OCI-LY7 (cell line): ENCODE measurements around the gene RRP12. TPM values are rescaled to one million over a fixed set of nuclear protein-coding genes. Genes with fewer than 3 reads are reported as not detected.

Experiments
- BruUV-seq: library from RNA; stranded (reverse); fragments of 400-500 nt; replicated peaks from 2 replicates; lab custom pipeline; 2021; lab: Mats Ljungman, UMichigan
- CTCF ChIA-PET: fragments of 300-600 bp; sonication (Branson Sonifier 250); formaldehyde crosslinking; loops from one replicate; lab custom pipeline; 2022; ENCODE audit warnings: antibody characterized with exemption; ENCODE audit not compliant: unreplicated experiment; lab: Charles Lee
- POLR2A ChIA-PET: fragments of 300-600 bp; sonication (Branson Sonifier 250); formaldehyde crosslinking; loops from one replicate; lab custom pipeline; 2022; ENCODE audit warnings: antibody characterized with exemption; lab: Charles Lee
- DNase-seq: peaks from one replicate; pipeline ENCODE4 v3.0.0-alpha.2; 2015; ENCODE audit warnings: low spot score
- H2AFZ ChIP-seq: fragments of 200-600 bp; sonication (generic), shearing (Covaris generic); 2 replicates; pipeline ENCODE4 v1.6.1; 2014; ENCODE audit warnings: mild to moderate bottlenecking, antibody characterized with exemption, low read length, moderate library complexity
- H3K27ac ChIP-seq: fragments of 200-600 bp; sonication (generic); 2 replicates; pipeline ENCODE4 v1.5.1; 2014; ENCODE audit warnings: mixed run types, low read depth, mild to moderate bottlenecking, moderate library complexity, low read length, inconsistent platforms; ENCODE audit not compliant: poor library complexity, severe bottlenecking
- H3K36me3 ChIP-seq: fragments of 200-600 bp; sonication (generic); 2 replicates; pipeline ENCODE4 v1.6.1; 2014; ENCODE audit warnings: mild to moderate bottlenecking, antibody characterized with exemption, low read length, moderate library complexity, mixed read lengths; ENCODE audit not compliant: insufficient read depth
- H3K4me1 ChIP-seq: fragments of 200-600 bp; sonication (generic); 2 replicates; pipeline ENCODE4 v1.5.1; 2014; ENCODE audit warnings: mild to moderate bottlenecking, low read length; ENCODE audit not compliant: insufficient read depth, poor library complexity, severe bottlenecking
- H3K4me2 ChIP-seq: fragments of 200-600 bp; sonication (generic); 2 replicates; pipeline ENCODE4 v1.6.1; 2014; ENCODE audit warnings: mild to moderate bottlenecking, low read length
- H3K4me3 ChIP-seq: fragments of 200-600 bp; sonication (generic); 2 replicates; pipeline ENCODE4 v1.5.1; 2014; ENCODE audit warnings: mild to moderate bottlenecking, low read depth, low read length; ENCODE audit not compliant: poor library complexity, severe bottlenecking
- H3K79me2 ChIP-seq: fragments of 200-600 bp; sonication (generic); 2 replicates; pipeline ENCODE4 v1.6.1; 2016; ENCODE audit warnings: low read depth, mild to moderate bottlenecking, low read length, moderate library complexity, mixed read lengths; ENCODE audit not compliant: insufficient read depth
- H3K9me2 ChIP-seq: fragments of 200-600 bp; sonication (generic); 2 replicates; pipeline ENCODE4 v1.6.1; 2016; ENCODE audit warnings: mild to moderate bottlenecking, low read length, mixed read lengths; ENCODE audit not compliant: insufficient read depth
- H3K9me3 ChIP-seq: fragments of 200-600 bp; sonication (generic); 2 replicates; pipeline ENCODE4 v1.6.1; 2014; ENCODE audit warnings: mild to moderate bottlenecking, mixed run types, low read length, mixed read lengths
- H4K20me1 ChIP-seq: fragments of 200-600 bp; sonication (generic); 2 replicates; pipeline ENCODE4 v1.6.1; 2014; ENCODE audit warnings: mild to moderate bottlenecking, antibody characterized with exemption, low read length, moderate library complexity, mixed read lengths; ENCODE audit not compliant: insufficient read depth
- EZH2phosphoT487 ChIP-seq: fragments of 200-600 bp; sonication (generic); IDR thresholded peaks from 2 replicates; pipeline ENCODE4 v1.6.1; 2018; ENCODE audit warnings: low read depth, borderline replicate concordance, mild to moderate bottlenecking, mixed run types, antibody characterized with exemption, low read length, moderate library complexity, mixed read lengths
- intact Hi-C: fragments of 100-400 bp; cut with micrococcal nuclease; formaldehyde crosslinking; loops from one replicate; pipeline ENCODE4 v1.10.0; 2022; ENCODE audit not compliant: unreplicated experiment
- total RNA-seq, 2 experiments: library from RNA; depleted of rRNA in 1 of 2; stranded (reverse); fragments of >200 nt in 1 of 2; shearing (Covaris generic) in 1 of 2; gene quantifications; 2 replicates each; pipeline ENCODE4 v1.2.3, GENCODE V29; 2014 to 2022
- TF ChIP-seq, protein P1 (sequence below): fragments of 200-600 bp; sonication (generic); conservative IDR thresholded peaks from 2 replicates; pipeline ENCODE4 v1.5.1; 2014; ENCODE audit warnings: mild to moderate bottlenecking, antibody characterized with exemption, low read length, moderate library complexity, mixed read lengths

Gene RRP12
- total RNA-seq, 2 experiments from 2014 or later = 32.1 to 39.3 TPM

DNA sequence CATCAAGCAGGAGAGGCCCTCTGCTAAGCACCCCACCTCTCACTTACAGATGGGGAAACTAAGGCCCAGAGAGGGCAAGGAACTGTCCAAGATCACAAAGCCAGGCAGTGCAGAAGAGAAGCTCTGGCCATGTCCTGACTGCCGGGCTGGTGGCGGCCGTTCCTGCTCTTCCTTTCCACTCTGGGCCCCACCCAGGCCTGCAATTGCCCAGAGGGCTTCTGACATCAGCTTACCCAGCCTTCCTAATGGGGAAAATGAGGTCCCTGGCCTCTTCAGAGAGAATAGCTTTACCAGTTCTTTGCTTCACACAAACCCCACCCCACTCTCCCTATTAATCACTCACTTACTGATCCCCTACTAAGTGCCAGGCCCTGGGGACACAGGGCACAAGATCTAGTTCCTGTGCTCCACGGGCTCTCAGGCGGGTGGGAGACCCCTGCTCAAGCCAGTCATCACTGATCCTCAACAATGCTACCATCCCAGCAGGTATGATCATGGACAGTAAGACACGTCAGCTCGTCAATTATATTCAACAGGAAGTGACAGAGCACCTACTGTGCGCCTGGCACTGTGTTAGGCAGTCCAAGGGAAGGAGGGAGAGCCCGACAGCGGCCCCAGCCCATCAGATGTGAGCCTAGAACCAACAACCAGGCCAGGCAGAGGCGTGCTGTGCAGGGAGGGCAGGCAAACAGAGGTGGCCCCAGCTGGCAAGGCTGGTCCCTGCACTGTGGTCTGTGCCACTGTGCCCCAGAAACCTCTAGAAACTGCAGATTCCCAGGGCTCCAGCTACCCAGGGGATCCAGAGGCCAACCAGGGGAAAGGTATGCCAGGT, 40.2 kb downstream of the RRP12 start:
- Histone ChIP-seq H3K9me2 (no peaks in the 10 kb centered on the region), H4K20me1 (no peaks in the 10 kb centered on the region), H3K4me1 (peaks cover 16% of the 10 kb centered on the region), H3K36me3 (peaks cover 63% of the 10 kb centered on the region), H3K27ac (no peak overlapping the region), H3K79me2 (no peaks in the 10 kb centered on the region), H2AFZ (no peak overlapping the region), H3K4me3 (no peak overlapping the region), H3K4me2 (no peak overlapping the region), H3K9me3 (no peaks in the 10 kb centered on the region)
- no TSS peak for BruUV-seq
- TF ChIP-seq, protein P1, sequence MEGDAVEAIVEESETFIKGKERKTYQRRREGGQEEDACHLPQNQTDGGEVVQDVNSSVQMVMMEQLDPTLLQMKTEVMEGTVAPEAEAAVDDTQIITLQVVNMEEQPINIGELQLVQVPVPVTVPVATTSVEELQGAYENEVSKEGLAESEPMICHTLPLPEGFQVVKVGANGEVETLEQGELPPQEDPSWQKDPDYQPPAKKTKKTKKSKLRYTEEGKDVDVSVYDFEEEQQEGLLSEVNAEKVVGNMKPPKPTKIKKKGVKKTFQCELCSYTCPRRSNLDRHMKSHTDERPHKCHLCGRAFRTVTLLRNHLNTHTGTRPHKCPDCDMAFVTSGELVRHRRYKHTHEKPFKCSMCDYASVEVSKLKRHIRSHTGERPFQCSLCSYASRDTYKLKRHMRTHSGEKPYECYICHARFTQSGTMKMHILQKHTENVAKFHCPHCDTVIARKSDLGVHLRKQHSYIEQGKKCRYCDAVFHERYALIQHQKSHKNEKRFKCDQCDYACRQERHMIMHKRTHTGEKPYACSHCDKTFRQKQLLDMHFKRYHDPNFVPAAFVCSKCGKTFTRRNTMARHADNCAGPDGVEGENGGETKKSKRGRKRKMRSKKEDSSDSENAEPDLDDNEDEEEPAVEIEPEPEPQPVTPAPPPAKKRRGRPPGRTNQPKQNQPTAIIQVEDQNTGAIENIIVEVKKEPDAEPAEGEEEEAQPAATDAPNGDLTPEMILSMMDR = no peak
- no peak for TF ChIP-seq EZH2phosphoT487
- intact Hi-C loops = no loop called here
- no peak for DNase-seq
- POLR2A ChIA-PET = interaction anchor here (0.6 kb wide), 1 partner anchor 106 kb away, joined by 3 read pairs; no protein-coding TSS in a partner anchor
- CTCF ChIA-PET = no interaction called here

DNA sequence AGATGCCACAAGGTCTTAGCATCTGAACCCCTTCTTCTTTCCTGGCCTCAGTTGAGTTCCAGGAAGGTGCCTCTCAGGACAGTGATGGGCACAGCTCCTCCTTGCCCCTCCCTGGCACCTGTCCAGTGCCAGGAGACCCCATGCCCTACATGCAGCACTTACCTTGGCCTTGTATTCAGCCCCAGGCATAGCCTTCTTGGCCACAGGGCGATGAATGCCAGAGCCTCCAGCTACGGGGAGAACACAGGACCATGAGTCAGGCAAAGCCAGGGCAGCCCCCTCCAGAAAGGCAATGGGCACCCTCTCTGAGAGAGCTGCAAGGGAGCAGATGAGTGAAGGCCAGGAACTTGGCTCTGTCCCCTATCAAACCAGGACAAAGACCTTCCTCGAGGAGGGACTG, 42.4 kb downstream of the RRP12 start:
- H3K9me2 ChIP-seq = no peaks in the 10 kb centered on the region
- H4K20me1 ChIP-seq = no peaks in the 10 kb centered on the region
- H3K36me3 ChIP-seq = peaks cover 51% of the 10 kb centered on the region
- no peaks in the 10 kb centered on the region for H3K9me3 ChIP-seq
- no peak overlapping the region for H2AFZ ChIP-seq
- H3K4me1 ChIP-seq = peaks cover 8% of the 10 kb centered on the region
- no peak overlapping the region for H3K4me2 ChIP-seq
- H3K79me2 ChIP-seq = no peaks in the 10 kb centered on the region
- POLR2A ChIA-PET = interaction anchor here (0.6 to 1.1 kb wide), 3 partner anchors 24 to 246 kb away, joined by 3 to 4 read pairs (median 3); no protein-coding TSS in a partner anchor
- DNase-seq = no peak
- TF ChIP-seq EZH2phosphoT487 = no peak
- no TSS peak for BruUV-seq
- no peak overlapping the region for H3K27ac ChIP-seq
- no peak overlapping the region for H3K4me3 ChIP-seq
- CTCF ChIA-PET = no interaction called here
- intact Hi-C loops = no loop called here

DNA sequence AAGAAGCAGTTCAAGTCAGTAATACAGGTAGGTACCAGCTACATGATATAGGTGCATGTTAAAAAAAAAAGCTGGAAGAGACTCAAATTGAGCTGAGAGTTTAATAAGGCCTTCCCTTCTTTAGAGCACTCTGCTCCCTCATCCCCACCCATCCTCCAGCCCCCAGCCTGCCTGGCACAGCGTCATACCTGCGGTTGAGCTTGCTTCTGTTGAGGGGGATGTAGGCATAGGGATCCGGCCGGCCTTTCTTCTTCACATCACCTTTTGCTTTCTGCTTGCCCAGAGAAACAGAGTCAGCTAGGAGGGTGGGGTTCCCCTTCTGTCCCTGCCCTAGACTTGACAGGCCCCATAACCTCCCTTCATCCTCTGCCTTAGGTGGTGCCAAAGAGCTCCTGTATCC, 42.8 kb downstream of the RRP12 start:
- no peaks in the 10 kb centered on the region for H3K9me3 ChIP-seq
- no peaks in the 10 kb centered on the region for H3K79me2 ChIP-seq
- H3K9me2 ChIP-seq = no peaks in the 10 kb centered on the region
- DNase-seq = no peak
- no peaks in the 10 kb centered on the region for H4K20me1 ChIP-seq
- peaks cover 8% of the 10 kb centered on the region for H3K4me1 ChIP-seq
- TF ChIP-seq, protein P1 = no peak
- TF ChIP-seq EZH2phosphoT487 = no peak
- no peak overlapping the region for H3K4me2 ChIP-seq
- CTCF ChIA-PET = no interaction called here
- H3K36me3 ChIP-seq = peaks cover 47% of the 10 kb centered on the region
- intact Hi-C loops = no loop called here
- H3K27ac ChIP-seq = no peak overlapping the region
- H3K4me3 ChIP-seq = no peak overlapping the region
- no TSS peak for BruUV-seq
- no peak overlapping the region for H2AFZ ChIP-seq
- POLR2A ChIA-PET = interaction anchor here (0.7 to 1.1 kb wide), 2 partner anchors 25 to 32 kb away, joined by 3 read pairs; no protein-coding TSS in a partner anchor
